Osteocyte (in vitro differentiated cells): Measurements from ENCODE around the gene POMGNT2. TPM values are rescaled to one million over a fixed set of nuclear protein-coding genes. Genes with fewer than 3 reads are reported as not detected.

Experiments
- DNase-seq: peaks from one replicate; pipeline ENCODE4 v3.0.0; 2021; ENCODE audit warnings: mixed read lengths; ENCODE audit not compliant: unreplicated experiment; ENCODE audit errors: extremely low spot score
- H3K27ac Mint-ChIP-seq: one replicate; pipeline ENCODE4 v1.8.0; 2021; ENCODE audit warnings: mild to moderate bottlenecking, mixed read lengths; ENCODE audit not compliant: unreplicated experiment
- H3K27me3 Mint-ChIP-seq: one replicate; pipeline ENCODE4 v1.8.0; 2021; ENCODE audit warnings: mixed read lengths; ENCODE audit not compliant: unreplicated experiment
- H3K36me3 Mint-ChIP-seq: one replicate; pipeline ENCODE4 v1.8.0; 2021; ENCODE audit warnings: mixed read lengths; ENCODE audit not compliant: unreplicated experiment
- H3K4me1 Mint-ChIP-seq: one replicate; pipeline ENCODE4 v1.8.0; 2021; ENCODE audit warnings: mixed read lengths; ENCODE audit not compliant: unreplicated experiment
- H3K4me3 Mint-ChIP-seq: one replicate; pipeline ENCODE4 v1.8.0; 2021; ENCODE audit warnings: mild to moderate bottlenecking, moderate library complexity, mixed read lengths; ENCODE audit not compliant: unreplicated experiment
- H3K9me3 Mint-ChIP-seq: one replicate; pipeline ENCODE4 v1.8.0; 2021; ENCODE audit warnings: mixed read lengths; ENCODE audit not compliant: unreplicated experiment
- long read RNA-seq: library from polyadenylated mRNA; unstranded; transcript quantifications from one replicate; pipeline ENCODE4 v2.0.0, GENCODE V29; 2021
- total RNA-seq: library from RNA; stranded (reverse); gene quantifications from 2 replicates; pipeline ENCODE4 v1.2.1, GENCODE V29; 2021
- TF ChIP-seq, protein P1 (sequence below): fragments of 200-600 bp; sonication (generic); IDR thresholded peaks from 2 replicates; pipeline ENCODE4 v1.5.0; 2021; ENCODE audit warnings: antibody characterized with exemption, mild to moderate bottlenecking, moderate library complexity

Gene POMGNT2
- total RNA-seq = 16.1 and 18.5 TPM in 2 replicates
- long read RNA-seq, partial matches to known transcripts = 17 of 18 reads
- long read RNA-seq, other reads (novel, unspliced or antisense) = 0 of 18 reads

- peaks cover 5% of the 10 kb centered on the region for H3K4me1 Mint-ChIP-seq
- no peak within 1 kb of the TSS for H3K27ac Mint-ChIP-seq
- TF ChIP-seq, protein P1, sequence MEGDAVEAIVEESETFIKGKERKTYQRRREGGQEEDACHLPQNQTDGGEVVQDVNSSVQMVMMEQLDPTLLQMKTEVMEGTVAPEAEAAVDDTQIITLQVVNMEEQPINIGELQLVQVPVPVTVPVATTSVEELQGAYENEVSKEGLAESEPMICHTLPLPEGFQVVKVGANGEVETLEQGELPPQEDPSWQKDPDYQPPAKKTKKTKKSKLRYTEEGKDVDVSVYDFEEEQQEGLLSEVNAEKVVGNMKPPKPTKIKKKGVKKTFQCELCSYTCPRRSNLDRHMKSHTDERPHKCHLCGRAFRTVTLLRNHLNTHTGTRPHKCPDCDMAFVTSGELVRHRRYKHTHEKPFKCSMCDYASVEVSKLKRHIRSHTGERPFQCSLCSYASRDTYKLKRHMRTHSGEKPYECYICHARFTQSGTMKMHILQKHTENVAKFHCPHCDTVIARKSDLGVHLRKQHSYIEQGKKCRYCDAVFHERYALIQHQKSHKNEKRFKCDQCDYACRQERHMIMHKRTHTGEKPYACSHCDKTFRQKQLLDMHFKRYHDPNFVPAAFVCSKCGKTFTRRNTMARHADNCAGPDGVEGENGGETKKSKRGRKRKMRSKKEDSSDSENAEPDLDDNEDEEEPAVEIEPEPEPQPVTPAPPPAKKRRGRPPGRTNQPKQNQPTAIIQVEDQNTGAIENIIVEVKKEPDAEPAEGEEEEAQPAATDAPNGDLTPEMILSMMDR = no peak
- DNase-seq = peak; percentile 94
- no peaks in the 10 kb centered on the region for H3K36me3 Mint-ChIP-seq
- no peaks in the 10 kb centered on the region for H3K9me3 Mint-ChIP-seq
- H3K4me3 Mint-ChIP-seq = peak within 1 kb of the TSS; percentile 70
- H3K27me3 Mint-ChIP-seq = peaks cover 4% of the 10 kb centered on the region
Measured at GRCh38 chr3:43105596-43106292, at the start of gene POMGNT2. Gene POMGNT2 (minus strand): TSS chr3:43106079. CDS start chr3:43081431, 24,648 bp downstream.

- H3K27ac Mint-ChIP-seq = no peak overlapping the region
Measured at GRCh38 chr3:43154980-43155379, 49.1 kb upstream of the POMGNT2 start.

DNA sequence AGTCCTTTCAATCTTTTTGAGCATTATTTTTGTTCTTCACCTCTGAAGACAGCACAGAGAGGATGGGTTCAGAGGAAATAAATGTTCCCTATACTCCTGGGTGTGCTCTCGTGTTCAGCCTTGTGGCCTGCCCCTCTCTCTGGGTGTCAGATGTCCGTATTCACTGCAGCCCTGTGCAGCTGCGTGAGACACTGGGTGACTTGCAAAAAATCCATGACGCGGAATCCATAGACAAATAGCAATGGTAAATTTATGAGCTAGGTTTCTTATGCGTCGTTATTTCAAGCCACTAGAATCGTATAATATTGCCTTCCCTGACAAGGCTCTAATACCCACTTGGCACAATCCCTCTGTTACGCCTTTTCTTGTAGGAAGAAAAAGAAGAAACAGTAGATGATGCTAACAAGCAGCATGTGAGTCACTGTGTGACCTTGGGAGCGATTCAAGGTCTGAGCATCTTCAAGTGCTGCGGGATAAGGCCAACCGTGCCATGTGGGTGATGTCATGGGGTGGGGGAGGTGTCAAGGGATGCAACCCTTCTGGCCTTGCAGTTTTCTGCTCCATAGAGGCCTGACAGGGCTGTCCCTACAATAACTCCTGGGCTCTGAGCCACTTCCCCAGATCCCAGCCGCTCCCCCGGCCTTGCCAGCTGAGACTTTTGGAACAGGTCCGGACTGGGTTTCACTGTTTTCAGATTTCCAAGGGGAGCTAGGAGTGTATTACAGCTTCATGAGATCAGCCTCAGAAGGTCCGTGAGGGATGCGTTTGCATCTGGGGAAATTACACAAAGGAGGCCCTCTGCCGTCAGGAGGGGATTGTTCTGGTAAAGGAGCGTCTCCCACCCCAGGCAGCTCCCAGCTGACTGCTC is 47.6 kb upstream of the POMGNT2 start:
- peaks cover 40% of the 10 kb centered on the region for H3K27me3 Mint-ChIP-seq
- H3K36me3 Mint-ChIP-seq = no peaks in the 10 kb centered on the region
- H3K4me1 Mint-ChIP-seq = peaks cover 3% of the 10 kb centered on the region
- H3K4me3 Mint-ChIP-seq = no peak overlapping the region
- H3K9me3 Mint-ChIP-seq = no peaks in the 10 kb centered on the region
- H3K27ac Mint-ChIP-seq = no peak overlapping the region
- TF ChIP-seq, protein P1 = no peak
- no peak for DNase-seq

More at GRCh38 chr3:43154980-43155379, 49.1 kb upstream of the POMGNT2 start:
- Mint-ChIP-seq H3K4me1 (peaks cover 3% of the 10 kb centered on the region), H3K9me3 (no peaks in the 10 kb centered on the region), H3K27me3 (peaks cover 36% of the 10 kb centered on the region), H3K4me3 (no peak overlapping the region), H3K36me3 (no peaks in the 10 kb centered on the region)
- no peak for DNase-seq
- TF ChIP-seq, protein P1 = no peak

GRCh38 chr3:43152649-43153048 is 46.8 kb upstream of the POMGNT2 start:
- Mint-ChIP-seq H3K4me3 (no peak overlapping the region), H3K4me1 (peaks cover 3% of the 10 kb centered on the region), H3K27me3 (peaks cover 43% of the 10 kb centered on the region), H3K27ac (no peak overlapping the region), H3K9me3 (no peaks in the 10 kb centered on the region), H3K36me3 (no peaks in the 10 kb centered on the region)
- TF ChIP-seq, protein P1 = no peak
- DNase-seq = no peak

- H3K27ac Mint-ChIP-seq = no peak overlapping the region
- H3K36me3 Mint-ChIP-seq = no peaks in the 10 kb centered on the region
- no peaks in the 10 kb centered on the region for H3K9me3 Mint-ChIP-seq
- H3K4me1 Mint-ChIP-seq = peaks cover under 1% of the 10 kb centered on the region
- TF ChIP-seq, protein P1 = no peak
- peaks cover 55% of the 10 kb centered on the region for H3K27me3 Mint-ChIP-seq
- no peak for DNase-seq
- no peak overlapping the region for H3K4me3 Mint-ChIP-seq
Measured at GRCh38 chr3:43148033-43148432, 42.2 kb upstream of the POMGNT2 start.
